NCI-H69 (cell line): ENCODE measurements around the gene RCOR3.
A peak's percentile ranks its signal among the peaks of the same experiment; 100 is the strongest.
"Not testable (repeated sequence)": the region's sequence is repeated elsewhere in the genome, so short reads cannot be mapped to it uniquely, and the experiment has no call there.

Source experiments
- DNase-seq: peaks from one replicate; lab custom pipeline; 2025; lab: John Stamatoyannopoulos, UW

RCOR3 gene

DNA sequence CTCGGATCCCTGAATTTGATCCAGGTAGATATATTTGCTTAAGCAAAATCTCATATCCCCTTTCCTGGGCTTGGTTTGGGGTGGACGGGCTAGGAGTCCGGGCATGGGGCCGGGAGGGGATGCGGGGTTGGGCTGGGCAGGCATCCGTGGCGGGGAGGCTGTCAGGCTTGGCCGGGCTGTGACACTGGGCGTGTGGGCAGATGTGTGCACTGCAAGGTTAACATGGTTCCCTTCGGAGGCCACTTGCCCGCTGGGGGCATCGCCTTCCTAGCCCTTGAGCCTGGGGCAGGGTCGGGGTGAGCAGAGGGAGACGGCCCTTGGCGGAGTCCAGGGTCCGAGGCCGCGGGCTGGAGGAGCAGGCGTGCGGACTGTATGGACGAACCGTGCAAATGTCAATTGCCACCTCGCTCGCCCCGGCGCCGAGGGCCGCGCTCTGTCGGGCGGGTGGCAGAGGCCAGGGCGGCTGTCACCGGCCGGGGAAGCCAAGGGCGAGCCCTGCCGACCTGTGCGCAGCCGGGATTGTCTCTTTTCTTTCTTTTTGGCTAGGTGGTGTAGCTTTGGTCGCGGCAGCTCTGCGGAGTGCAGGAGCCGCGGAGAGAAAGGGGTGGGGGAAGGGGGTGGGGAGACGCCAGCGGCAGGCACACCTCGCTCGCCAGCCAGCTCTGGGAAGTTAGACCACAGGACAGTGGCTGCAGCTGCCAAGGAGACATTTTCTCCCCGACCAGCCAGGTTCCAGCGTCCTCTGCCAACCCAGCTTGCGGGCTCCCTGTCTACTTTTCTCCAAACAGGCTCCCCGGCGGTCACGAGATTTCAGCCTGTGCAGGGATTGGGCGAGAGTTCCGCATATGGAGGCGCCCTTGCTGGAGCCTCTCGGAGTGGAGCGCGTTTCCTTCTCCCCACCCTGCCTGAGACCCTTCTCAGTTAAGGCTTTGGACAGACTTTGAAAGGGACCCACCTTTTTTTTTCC is 1.3 kb downstream of the RCOR3 start:
- DNase-seq: peak; percentile 93

DNA sequence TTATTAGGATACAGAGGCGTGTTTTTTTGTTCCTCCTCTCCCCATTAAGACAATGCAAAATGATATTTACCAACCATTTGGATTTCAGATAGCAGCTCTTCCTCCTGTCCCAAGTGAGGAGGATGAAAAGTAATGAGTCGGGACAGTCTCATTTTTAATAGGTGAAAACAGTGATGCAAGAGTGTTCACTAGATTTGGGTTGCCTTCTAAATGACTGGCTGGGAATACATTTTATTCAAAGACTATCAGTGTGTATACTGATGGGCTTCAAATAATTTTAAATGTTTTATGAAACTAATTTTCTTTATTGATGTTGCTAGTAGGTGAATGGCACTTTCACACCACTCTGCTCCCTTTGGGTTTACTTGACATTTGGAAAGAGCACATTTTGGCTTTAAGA is 2.1 kb downstream of the RCOR3 start:
- DNase-seq: no peak

DNA sequence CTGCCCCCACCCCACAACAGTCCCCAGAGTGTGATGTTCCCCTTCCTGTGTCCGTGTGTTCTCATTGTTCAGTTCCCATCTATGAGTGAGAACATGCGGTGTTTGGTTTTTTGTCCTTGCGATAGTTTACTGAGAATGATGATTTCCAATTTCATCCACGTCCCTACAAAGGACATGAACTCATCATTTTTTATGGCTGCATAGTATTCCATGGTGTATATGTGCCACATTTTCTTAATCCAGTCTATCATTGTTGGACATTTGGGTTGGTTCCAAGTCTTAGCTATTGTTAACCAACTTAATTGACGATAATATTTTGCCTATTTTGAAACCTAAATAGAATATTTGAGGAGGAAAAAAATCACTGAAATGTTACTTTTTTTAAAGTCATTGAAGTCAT is 3.9 kb downstream of the RCOR3 start:
- DNase-seq: not testable (repeated sequence)

DNA sequence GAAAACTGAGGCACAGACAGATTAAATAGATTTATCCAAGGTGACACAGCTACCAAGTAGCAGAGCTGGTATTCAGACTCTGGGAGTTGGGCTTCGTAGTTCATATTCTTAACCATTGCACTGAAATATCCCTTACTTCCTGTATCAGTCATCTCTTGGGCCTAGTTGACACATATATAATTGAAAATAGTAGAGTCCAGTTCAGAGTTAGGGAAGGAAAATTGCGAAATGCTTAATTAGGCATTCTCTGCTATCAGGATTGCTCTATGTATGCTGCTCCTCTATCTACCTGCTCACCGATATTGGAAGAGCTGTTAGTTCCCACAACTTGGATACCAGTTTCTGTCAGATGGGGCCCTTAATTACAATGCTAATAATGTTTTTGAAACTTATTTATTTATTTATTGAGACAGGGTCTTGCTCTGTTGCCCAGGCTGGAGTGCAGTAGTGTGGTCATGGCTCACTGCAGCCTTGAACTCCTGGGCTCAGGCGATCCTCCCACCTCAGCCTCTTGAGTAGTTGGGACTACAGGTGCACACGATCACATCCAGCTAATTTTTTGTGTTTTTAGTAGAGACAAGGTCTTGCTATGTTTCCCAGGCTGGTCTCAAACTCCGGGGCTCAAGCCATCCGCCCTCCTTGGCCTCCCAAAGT is 8.2 kb downstream of the RCOR3 start:
- no peak for DNase-seq

DNA sequence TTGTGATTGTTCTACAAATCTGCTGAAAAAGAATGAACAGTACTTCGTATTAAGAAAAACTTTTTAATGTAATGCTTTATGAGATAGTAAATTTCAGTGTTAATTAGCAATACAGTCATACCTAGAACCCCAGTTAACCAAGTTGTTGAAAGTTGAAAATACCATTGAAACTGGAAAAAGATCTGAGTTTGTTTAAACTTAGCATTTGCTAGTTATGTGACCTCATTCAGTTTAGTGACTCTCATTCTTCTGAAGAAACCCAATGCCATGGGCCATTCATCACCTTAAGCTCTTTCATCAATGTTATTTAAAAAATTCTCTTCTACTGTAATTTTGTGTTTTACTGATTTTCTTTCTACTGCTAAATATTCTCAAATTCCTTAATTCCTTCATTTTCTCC is 20.2 kb downstream of the RCOR3 start:
- DNase-seq: no peak

DNA sequence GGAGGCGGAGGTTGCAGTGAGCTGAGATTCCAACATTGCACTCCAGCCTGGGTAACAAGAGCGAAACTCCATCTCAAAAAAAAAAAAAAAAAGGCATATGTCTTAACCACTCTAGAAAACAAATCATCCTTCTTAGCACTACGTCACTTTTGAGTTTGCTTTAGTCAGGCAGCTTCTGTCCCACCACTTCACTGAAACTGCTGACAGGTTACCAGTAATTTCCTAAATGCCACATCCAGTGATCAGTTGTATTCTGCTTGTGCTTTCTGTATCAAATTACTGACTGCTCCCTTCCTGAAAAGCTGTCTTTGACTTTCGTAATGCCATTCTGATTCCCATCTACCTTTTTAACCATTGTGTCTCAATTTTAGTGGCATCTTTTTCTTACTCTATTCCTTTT is 21.7 kb downstream of the RCOR3 start:
- DNase-seq: no peak

DNA sequence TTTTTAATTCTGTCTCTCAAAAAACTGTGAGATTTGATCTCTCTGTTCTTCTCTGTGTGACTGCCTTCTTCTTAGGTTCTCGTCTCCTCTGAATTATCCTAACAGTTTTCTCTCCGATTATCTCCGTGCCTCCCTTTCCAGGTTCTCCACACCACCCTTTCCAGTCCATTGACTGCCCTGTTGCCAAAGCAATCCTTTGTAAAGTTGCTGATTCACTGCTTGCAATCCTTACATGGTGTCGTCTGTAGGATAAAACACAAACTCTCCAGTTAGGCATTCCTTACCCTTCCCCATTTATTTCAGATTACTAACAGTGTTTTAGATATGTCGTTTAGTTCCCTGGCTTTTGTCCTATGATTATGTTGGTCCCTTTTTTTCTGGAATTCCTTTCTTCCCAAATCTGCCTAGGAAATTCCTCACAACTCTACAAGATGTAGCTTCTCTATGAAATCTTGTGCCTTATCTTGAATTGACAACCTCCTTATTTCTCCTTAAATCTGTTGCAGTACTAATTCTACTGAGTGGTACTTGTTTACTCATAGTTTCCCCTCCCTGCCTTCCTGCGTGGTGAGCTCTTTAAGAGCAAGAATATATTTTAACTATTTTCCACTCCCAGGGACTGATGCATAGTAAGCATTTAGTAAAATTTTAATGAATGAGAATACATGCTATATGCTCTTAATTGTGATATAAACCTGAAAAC is 22.3 kb downstream of the RCOR3 start:
- no peak for DNase-seq

DNA sequence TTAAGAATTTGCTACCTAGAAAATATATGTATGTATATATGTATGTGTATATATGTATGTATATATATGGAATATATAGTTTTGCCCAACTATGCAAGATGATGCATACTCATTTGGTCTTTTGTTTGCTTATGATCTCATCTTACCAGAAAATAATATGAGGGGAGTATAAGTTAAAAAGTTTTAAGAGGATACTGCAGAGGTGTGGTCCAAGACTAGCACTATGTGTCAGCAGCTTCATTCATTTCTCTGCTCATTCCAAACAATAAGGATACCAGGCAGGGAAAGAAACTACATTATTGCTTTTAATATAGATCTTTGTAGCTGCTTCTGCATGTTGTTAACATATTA is 22.8 kb downstream of the RCOR3 start:
- no peak for DNase-seq

DNA sequence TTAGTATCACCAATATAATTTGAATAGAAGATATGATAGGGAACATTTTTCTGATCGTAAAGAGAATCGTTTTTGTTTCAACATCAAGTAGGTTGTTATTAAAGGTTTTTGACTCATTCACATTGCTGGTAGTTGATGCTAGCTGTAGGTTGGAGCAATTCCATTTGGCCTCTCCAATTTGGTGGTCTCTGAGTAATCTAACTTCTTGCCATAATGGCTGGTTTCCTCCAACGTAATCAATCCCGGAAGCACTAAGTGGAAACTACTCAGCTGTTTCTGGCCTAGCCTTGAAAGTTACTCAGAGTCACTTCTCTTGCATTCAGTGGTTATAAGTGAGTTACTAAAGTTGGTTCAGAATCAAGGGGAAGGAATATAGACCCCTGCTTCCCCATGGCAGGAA is 26.0 kb downstream of the RCOR3 start:
- no peak for DNase-seq

DNA sequence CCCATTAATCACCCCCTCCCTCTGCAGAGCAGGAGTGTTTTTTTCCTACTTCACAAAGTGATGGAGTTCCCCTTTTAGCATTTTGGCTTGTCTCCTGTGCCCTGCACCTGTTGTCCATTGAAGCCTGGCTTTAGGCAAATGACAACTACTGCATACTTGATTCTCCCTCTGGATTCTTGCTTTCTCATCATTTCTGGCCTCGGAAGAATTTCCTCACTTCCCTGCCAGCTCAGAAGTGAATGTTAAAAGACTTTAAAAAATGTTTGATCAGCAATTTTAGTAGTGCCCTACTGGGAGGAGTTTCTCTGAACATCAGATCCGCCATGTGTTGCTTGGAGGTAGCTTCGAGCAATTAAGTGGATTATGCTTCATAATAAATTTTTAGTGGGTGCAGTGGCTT is 28.1 kb downstream of the RCOR3 start:
- no peak for DNase-seq

DNA sequence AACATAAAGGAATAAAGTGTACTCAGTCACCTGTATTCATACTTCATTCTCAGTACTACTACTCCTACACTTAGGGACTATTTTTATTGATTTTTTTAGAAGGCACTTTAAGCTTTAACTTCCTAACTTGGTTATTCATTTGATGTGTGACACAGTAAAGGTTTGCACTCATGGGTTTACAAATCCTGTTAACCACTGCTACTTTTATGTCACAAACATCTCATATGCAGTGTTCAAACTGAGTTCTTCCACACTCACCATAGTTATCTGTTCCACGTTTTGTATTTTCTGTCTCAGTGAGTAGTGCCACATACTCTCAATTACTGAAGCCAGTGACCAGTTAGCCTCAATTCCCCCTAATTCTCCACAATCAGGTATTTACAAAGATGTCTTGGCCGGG is 33.2 kb downstream of the RCOR3 start:
- no peak for DNase-seq

DNA sequence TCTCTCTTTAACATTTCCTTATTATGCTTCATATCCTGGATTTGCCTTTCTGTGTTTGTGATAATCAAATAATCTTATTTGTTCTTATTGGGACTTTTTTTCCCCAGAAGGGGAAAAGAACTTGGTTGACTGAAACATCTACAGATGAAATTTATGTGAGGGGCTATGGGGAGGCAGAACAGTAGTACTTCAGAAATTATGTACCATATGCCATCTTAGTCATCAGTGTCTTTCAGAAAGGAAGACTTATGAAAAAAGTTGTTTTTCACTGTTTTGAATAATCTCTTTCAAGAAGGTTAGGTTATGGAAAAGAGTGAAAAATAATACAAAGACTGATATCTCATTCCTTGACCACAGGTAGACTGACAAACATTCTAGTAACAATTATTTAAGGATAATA is 37.2 kb downstream of the RCOR3 start:
- no peak for DNase-seq

DNA sequence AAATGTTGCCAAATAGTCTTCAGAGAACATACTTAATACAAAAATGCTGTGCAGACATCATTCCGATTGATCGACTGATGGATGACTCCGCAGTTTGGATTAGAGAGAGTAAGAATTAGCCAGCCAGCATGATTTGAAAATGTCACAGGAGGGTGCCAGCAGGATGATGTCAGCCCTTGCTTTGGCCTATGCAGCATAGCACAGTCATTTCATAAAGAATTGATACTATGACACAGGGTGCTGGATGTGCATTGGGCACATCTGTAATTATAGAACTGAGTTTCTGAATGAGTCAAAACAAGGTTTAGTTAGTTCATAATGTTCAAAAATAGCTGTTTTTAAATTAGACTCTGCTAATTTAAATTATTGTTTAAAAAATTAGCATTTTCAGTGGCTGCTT is 45.9 kb downstream of the RCOR3 start:
- peak; percentile 25 for DNase-seq

DNA sequence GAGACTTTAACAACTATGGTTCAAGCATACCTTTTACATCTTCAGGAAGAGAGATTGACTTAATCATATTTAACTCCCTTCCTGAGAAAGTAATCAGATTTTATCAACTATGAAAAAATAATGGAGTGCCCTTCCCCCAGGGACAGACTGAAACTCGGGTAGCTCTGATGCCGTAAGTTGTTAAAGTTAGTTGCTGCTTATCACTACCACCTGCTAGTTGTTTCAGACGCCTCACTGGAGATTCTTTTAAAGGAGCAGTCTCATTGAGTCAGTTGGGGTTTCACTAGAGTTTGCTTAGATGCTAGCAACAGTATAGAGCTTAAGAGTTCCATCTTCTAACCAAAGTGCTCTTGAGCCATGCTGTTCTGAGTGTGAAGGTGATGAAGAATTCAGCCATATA is 50.5 kb downstream of the RCOR3 start:
- no peak for DNase-seq

DNA sequence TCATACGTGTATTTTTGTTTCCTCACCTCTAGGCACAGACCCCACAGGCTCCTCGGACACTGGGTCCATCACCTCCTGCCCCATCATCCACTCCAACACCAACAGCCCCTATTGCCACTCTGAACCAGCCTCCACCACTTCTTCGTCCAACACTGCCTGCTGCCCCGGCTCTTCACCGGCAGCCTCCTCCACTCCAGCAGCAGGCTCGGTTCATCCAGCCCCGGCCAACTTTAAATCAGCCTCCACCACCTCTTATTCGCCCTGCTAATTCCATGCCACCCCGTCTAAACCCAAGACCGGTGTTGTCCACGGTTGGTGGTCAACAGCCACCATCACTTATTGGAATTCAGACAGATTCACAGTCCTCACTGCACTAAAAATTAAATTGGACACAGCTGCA is 54.2 kb downstream of the RCOR3 start:
- DNase-seq: no peak

DNA sequence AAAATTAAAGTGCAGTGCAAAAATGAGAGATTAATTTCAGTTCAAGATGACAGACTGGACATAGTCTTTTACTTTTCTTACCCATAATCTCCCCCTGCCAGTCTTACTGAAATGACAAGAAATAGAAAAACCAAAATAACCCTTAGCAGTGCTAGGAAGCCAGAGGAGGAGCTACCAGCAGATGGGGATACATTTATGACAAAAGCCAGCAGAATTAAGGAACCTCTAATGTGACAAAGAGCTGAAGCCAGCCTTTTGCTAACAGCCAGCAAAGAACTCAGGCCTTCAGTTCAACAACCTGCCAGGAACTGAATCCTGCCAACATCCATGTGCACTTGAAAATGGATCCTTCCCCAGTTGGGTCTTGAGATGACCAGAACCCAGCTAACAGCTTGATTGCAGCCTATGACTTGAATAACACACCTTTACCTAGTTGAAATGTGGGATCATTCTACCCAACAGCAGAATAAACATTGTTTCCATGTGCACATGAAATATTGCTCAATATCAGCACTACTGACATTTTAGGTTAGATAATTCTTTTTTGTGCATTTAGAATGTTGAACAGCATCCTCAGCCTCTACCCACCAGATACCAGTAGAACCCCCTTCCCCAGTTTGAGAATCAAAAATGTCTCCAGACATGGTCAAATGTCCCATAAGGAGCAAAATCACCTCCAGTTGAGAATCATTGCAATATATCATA is 59.6 kb downstream of the RCOR3 start:
- peak; percentile 10 for DNase-seq

DNA sequence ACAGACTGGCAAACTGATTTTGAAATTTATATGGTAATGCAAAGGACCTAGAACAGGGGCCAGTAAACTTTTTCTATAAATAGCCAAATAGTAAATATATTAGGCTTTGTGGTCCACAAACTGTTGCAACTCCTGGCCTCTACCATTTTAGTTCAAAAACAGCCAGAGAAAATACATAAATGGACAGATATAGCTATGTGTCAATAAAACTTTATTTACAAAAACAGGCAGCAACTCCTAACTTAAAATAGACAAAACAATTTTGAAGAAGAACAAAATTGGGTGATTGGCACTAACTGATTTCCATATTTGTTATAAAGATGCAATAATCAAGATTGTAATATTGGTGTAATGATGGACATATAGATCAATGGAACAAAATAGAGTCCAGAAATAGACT is 60.7 kb downstream of the RCOR3 start:
- no peak for DNase-seq

DNA sequence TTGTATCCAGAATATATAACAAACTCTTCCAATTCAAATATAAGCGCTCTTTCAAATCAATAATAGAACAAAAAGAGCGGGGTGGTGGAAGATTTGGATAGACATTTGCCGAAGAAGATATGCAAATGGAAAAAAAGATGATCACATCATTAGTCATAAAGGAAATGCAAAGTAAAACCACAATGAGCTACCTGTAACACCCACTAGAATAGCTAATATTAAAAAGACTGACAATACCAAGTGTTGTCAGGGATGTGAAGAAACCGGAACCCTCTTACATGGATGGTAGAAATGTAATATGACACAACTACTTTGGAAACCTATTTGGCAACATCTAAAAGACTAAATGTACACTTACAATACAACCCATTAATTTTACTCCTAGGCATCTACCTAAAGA is 61.8 kb downstream of the RCOR3 start:
- no peak for DNase-seq

DNA sequence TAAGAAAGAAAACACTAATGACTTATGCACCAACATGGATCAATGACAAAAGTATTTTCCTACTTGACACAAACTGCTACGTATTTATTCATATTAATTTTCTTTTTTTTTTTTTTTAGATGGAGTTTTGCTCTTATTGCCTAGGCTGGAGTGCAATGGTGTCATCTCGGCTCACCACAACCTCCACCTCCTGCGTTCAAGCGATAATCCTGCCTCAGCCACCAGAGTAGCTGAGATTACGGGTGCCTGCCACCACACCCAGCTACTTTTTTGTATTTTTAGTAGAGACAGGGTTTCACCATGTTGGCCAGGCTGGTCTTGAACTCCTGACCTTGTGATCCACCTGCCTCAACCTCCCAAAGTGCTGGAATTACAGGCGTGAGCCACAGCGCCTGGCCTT is 62.5 kb downstream of the RCOR3 start:
- DNase-seq: not testable (repeated sequence)

DNA sequence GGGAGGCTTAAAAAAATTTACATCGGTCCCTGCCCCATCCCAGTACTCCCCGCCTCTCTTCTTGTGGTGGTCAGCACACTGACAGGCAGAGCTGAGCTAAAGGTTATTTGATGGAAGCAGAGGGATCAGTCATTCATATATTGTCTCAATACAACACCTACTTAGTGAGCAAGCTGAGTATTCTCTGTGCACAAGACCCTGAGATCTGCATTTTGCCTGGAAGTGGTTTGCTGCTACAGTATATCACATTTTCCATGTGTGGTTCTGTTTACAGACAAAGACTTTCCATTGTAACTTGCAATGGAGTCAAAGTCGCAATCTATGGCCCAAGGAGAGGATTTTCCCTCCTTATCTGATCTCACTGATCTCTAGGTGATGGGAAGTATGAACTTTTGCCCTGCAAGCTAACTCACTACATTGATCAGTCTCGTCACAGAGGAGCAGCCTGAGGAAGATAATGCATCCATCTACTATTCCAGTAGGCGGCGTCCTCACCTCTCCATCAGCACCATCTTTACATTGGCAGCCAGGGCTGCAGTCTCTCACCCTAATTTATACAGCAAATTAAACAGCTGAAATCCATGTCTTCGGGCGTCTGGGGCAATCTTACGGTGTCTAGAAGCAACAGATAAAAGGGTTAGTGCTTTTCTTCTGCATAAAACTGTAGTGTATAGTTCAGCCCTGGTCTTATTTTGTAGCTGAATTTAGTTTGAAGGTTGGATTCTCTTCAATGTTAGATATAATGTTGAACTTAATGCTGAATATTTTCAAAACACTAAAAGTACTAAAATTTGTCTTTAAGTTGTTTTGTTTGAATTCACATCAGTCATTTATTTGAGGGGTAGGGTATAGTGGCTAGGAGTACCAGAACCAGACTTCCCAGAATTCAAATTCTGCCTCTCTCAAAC is 64.2 kb downstream of the RCOR3 start:
- DNase-seq: peak; percentile 82
